HTR-8/SVneo (cell line): ENCODE data around the gene CAMTA1.

Experiments
- DNase-seq: peaks from one replicate; pipeline ENCODE4 v3.0.0; 2011; ENCODE audit warnings: low spot score, mixed read lengths; ENCODE audit not compliant: insufficient read length
- FAIRE-seq: peaks from 2 replicates; lab custom pipeline; 2011; peaks lifted over from hg19 to GRCh38; lab: Jason Lieb, UNC

CAMTA1 gene

GRCh38 chr1:7460807-7461206, 675.6 kb downstream of the CAMTA1 start:
- no peak for DNase-seq
- no peak for FAIRE-seq

GRCh38 chr1:7462617-7463016, 677.4 kb downstream of the CAMTA1 start:
- no peak for FAIRE-seq

GRCh38 chr1:7463526-7463925, 678.3 kb downstream of the CAMTA1 start:
- FAIRE-seq: no peak
- DNase-seq: no peak

More at GRCh38 chr1:7462617-7463016, 677.4 kb downstream of the CAMTA1 start:
- DNase-seq: no peak

GRCh38 chr1:7464736-7465135, 679.5 kb downstream of the CAMTA1 start:
- DNase-seq (no peak), FAIRE-seq (no peak)

GRCh38 chr1:7467476-7468175, 682.4 kb downstream of the CAMTA1 start:
- FAIRE-seq: no peak

GRCh38 chr1:7468248-7468647, 683.0 kb downstream of the CAMTA1 start:
- DNase-seq: no peak
- FAIRE-seq: no peak

More at GRCh38 chr1:7467476-7468175, 682.4 kb downstream of the CAMTA1 start:
- no peak for DNase-seq

GRCh38 chr1:7469255-7469938, 684.1 kb downstream of the CAMTA1 start:
- no peak for DNase-seq
- no peak for FAIRE-seq

GRCh38 chr1:7470904-7471638, 685.8 kb downstream of the CAMTA1 start:
- peak; percentile 87 for FAIRE-seq

GRCh38 chr1:7471836-7472235, 686.6 kb downstream of the CAMTA1 start:
- DNase-seq (peak; percentile 24), FAIRE-seq (no peak)

More at GRCh38 chr1:7470904-7471638, 685.8 kb downstream of the CAMTA1 start:
- DNase-seq: peak; percentile 86

GRCh38 chr1:7473223-7474142, 688.2 kb downstream of the CAMTA1 start:
- DNase-seq: no peak
- no peak for FAIRE-seq

- DNase-seq (no peak), FAIRE-seq (no peak)
These were observed 688.9 kb downstream of the CAMTA1 start for GRCh38 chr1:7474143-7474490.

GRCh38 chr1:7474786-7475502, 689.7 kb downstream of the CAMTA1 start:
- FAIRE-seq: no peak
- no peak for DNase-seq

GRCh38 chr1:7475691-7476090, 690.4 kb downstream of the CAMTA1 start:
- no peak for FAIRE-seq
- no peak for DNase-seq

GRCh38 chr1:7476402-7476801, 691.1 kb downstream of the CAMTA1 start:
- DNase-seq (no peak), FAIRE-seq (no peak)

- DNase-seq: no peak
- no peak for FAIRE-seq
These were observed 691.8 kb downstream of the CAMTA1 start for GRCh38 chr1:7476861-7477547.

GRCh38 chr1:7477593-7477992, 692.3 kb downstream of the CAMTA1 start:
- DNase-seq (no peak), FAIRE-seq (no peak)

- FAIRE-seq (no peak), DNase-seq (no peak)
These were observed 693.0 kb downstream of the CAMTA1 start for GRCh38 chr1:7478142-7478790.

GRCh38 chr1:7478809-7479499, 693.7 kb downstream of the CAMTA1 start:
- FAIRE-seq (no peak), DNase-seq (no peak)
